D721Med (cell line): Measurements from ENCODE around the gene BACH2.

ENCODE experiments used
- DNase-seq: peaks from one replicate; pipeline ENCODE4 v3.0.0; 2011; ENCODE audit warnings: low spot score; ENCODE audit not compliant: insufficient read length
- FAIRE-seq: peaks from 2 replicates; lab custom pipeline; 2011; peaks lifted over from hg19 to GRCh38; lab: Jason Lieb, UNC
- TF ChIP-seq, protein P1 (sequence below): IDR thresholded peaks from 2 replicates; pipeline ENCODE4 v1.5.1; 2012; ENCODE audit warnings: mild to moderate bottlenecking, control low read depth; ENCODE audit not compliant: insufficient read depth; ENCODE audit errors: missing control alignments

Gene BACH2

DNA sequence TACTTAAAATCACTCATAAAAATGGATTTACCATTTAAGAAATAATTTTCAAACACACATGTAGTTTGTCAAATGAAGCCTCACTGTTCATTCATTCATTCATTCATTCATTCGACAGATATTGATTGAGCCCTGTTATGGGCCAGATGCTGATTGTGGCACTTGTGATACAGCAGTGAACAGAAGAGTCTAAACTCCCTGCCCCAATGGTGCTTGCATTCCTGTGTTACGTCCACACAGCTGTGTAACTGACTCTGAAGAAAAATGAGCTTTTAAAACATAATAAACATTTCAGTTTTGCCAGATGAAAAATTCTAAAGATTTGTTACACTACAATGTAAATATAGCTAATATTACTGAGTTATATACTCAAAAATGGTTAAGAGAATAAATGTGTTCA, 46.2 kb downstream of the BACH2 start:
- DNase-seq (no peak), FAIRE-seq (no peak)
- TF ChIP-seq, protein P1, sequence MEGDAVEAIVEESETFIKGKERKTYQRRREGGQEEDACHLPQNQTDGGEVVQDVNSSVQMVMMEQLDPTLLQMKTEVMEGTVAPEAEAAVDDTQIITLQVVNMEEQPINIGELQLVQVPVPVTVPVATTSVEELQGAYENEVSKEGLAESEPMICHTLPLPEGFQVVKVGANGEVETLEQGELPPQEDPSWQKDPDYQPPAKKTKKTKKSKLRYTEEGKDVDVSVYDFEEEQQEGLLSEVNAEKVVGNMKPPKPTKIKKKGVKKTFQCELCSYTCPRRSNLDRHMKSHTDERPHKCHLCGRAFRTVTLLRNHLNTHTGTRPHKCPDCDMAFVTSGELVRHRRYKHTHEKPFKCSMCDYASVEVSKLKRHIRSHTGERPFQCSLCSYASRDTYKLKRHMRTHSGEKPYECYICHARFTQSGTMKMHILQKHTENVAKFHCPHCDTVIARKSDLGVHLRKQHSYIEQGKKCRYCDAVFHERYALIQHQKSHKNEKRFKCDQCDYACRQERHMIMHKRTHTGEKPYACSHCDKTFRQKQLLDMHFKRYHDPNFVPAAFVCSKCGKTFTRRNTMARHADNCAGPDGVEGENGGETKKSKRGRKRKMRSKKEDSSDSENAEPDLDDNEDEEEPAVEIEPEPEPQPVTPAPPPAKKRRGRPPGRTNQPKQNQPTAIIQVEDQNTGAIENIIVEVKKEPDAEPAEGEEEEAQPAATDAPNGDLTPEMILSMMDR = no peak

DNA sequence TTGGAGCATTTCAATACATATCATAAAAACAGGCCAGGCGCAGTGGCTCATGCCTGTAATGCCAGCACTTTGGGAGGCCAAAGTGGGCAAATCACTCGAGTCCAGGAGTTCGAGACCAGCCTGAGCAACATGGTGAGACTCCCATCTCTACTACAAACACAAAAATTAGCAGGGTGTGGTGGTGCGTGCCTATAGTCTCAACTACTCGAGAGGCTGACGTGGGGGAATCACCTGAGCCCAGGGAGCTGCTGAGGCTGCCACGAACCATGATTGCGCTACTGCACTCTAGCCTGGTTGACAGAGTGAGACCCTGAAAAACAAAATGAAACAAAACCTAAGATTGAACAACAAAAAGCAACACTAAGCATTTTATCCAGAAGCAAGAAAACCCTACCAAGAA, 47.2 kb downstream of the BACH2 start:
- FAIRE-seq = no peak
- TF ChIP-seq, protein P1 = no peak
- no peak for DNase-seq

DNA sequence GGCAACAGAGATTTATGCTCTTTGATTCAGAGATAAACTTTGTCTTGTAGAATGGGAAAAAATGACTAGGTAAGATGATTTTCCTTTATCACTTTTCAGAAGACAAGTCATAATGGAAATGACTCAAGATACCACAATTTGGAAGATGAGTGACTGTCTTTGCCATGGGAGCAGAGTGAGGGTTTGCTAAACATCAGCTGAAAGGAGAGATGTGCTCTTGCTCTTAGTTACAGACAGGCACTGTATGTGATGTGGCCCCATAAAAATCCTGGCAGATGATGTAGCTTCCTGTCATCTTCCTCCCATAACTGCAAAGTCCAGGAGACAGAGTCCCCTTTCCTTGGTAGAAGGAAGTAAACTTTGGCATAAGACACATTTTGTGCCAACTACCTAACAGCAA, 47.6 kb downstream of the BACH2 start:
- FAIRE-seq (no peak), DNase-seq (no peak)
- TF ChIP-seq, protein P1 = no peak

DNA sequence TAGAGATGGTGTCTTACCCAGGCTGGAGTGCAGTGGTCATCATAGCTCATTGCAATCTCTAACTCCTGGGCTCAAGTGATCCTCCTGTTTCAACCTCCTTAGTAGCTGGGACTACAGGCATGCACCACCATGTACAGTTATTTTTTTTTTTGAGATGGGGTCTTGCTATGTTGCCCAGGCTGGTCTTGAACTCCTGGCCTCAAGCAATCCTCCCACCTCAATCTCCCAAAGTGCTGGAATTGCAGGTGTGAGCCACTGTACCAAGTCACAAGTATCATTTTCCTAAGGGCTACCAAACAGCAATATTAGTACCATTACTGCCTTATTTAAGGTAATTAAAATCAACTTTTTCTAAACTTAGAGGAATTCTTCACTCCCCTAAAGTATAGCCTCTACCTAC, 49.4 kb downstream of the BACH2 start:
- TF ChIP-seq, protein P1 = no peak
- no peak for DNase-seq
- FAIRE-seq = no peak

DNA sequence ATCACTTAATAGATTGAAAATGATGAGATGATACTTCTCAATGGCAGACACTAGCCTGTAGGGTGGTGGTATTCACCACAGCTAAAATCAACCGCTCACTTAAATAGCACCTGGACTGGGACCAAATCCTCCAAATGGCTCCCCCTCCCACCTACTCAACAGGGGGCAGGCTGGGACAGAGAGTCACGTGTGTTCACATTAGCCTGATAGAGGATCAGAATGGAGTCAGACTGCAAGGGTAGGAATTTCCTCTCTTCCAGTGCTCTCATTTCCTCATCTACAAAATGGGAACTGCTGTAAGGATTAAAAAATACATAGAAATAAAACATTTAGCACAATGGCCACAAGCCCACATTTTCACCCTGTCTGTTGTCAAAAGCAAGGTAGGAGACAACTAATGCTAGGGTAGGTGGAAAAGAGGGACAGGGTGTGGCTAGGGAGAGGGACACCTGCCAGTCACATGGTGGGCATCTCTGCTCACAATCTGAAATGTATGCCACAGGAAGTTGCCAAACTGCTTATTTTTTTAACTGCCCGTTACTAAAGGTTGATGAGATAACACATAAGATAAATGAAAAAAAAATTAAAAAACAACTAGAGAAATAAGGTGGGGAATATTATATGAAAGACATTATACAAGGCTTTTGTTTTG, 55.3 kb downstream of the BACH2 start:
- DNase-seq = no peak
- FAIRE-seq = no peak
- TF ChIP-seq, protein P1 = no peak

DNA sequence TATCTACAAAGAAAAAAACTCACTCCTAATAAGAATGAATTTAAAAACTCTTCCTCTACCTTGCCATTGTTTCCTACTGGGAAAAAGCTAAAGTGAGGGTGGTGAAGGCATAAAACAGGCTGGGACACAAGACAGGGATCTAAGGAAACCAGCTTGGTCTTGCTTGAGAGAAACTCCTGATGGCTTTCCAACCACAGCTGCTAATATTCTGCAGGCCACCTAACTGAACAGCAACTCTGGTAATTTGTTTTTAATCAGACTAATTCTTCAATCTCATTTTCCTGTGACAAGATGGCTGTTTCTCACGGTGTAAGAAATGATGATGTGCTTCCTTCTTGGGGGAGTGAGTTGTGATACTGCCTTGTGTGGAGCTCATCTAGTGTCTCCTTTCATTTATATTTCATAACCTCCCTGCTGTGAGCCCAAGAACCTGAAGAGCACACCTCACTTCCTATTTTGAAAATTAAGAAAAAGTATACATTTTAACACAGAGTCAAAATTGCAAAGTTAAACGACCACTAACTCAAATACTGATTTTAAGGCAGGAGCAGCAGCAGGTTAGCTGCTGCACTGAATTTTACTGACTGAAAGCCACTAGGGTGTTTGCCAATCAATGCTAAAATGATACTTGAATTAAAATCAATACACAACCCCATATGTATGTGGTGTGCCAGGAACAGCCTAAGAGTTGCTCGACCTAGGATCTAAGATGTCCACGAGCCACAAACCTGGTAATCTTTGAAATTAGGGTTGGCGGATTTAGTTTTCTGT, 58.0 kb downstream of the BACH2 start:
- no peak for FAIRE-seq
- TF ChIP-seq, protein P1 = no peak

DNA sequence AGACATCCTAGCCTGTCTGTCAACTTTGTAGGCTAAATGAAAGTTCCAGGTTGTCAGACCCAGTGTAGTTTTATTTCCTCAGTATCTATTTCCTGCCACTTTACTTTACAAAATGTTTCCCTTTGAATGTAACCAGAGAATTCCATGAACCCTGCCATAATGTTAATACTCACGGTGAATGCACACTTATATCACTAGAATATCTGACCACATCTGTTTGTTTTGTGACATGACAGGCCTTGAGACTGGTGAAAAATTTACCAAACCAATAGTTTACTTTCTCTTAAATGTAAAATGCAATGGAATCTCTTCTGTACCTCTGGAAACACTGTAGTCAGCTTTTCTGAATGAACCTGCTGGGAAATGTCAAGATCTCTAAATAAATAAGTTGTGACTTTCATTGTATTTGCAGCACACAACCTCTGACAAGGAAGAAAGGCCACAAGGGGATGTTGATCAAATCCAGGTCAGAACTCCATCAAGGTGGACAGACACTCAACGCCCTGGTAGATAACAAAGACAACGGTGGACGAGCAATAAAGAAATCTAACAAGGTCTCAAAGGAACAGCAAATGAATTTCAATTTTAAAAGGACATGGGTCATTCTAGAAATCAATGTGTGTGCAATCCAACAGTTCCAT, 59.2 kb downstream of the BACH2 start:
- FAIRE-seq (no peak), DNase-seq (no peak)
- TF ChIP-seq, protein P1 = no peak

More for the DNA sequence above, 58.0 kb downstream of the BACH2 start:
- DNase-seq = no peak
